GM10847 (cell line): ENCODE measurements around the gene DENND2A.

Source experiments
- POLR2A ChIP-seq: IDR thresholded peaks from 2 replicates; pipeline ENCODE4 v1.6.1; 2011; ENCODE audit not compliant: insufficient read length; ENCODE audit errors: extremely low read depth

The DENND2A gene

DNA sequence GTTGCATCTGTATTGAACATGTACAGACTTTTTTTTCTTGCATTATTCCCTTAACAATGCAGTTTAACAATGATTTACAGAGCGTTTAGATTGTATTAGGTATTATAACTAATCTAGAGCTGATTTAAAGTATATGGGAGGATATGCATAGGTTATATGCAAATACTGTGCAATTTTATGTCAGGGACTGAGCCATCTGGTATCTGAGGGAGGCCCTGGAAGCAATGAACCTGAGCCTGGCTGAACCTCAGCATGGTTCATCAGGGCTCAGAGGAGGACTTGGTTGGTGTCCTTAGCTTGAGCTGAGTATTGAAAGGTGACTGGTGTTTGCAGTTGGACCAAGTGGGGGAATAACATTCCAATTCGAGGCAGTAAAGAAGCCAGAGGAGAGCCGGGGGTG, 36.9 kb upstream of the DENND2A start:
- no peak for TF ChIP-seq POLR2A

DNA sequence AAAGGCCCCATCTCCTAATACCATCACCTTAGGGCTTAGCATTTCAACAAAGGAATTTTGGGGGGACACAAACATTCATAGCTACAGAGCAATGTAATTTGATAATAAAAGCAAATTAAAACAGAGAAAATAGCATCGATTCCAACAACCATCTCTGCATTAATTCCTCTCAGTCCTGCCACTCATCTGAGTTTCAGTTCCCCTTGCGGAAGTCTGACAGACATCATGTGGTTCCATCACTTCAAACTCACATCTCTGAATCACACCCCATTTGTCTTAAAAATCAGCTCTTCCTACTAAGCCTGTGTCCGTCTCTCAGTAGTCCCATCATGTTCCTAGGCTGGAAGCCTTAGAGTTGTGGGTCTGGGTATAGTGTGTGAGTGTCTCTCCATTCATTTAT, 35.7 kb upstream of the DENND2A start:
- TF ChIP-seq POLR2A: no peak

- no peak for TF ChIP-seq POLR2A
Observed at GRCh38 chr7:140675726-140676125, 35.1 kb upstream of the DENND2A start.

DNA sequence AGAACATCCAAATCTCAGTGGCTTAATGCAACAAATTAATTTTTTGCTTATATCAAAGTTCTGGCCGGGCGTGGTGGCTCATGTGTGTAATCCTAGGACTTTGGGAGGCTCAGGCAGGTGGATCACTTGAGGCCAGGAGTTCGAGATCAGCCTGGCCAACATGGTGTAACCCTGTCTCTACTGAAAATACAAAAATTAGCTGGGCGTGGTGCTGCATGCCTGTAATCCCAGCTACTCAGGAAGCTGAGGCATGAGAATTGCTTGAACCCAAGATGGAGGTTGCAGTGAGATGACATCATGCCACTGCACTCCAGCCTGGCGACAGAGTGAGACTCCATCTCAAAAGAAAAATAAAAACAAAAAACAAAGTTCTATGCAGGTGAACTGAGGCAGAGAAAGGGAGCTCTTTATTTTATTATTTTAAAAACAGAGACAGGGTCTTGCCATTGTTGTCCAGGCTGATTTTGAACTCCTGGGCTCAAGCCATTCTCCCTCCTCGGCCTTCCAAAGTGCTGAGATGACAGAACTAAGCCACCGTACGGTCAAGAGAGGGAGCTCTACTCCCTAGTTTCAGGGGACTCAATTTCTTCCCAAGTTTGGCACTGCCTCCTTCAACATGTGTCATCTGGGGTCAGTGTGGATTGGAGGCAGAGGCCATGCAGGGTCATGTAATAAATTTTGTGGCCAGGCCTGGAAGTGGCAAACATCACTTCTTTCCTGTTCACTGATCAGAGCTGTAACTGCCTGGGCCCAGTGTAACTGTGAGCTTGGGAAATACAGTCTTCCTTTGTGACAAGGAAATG, 34.5 kb upstream of the DENND2A start:
- TF ChIP-seq POLR2A: no peak

GRCh38 chr7:140674356-140674800, 33.8 kb upstream of the DENND2A start:
- TF ChIP-seq POLR2A: no peak

- TF ChIP-seq POLR2A: no peak
Observed at GRCh38 chr7:140673774-140674155, 33.2 kb upstream of the DENND2A start.

DNA sequence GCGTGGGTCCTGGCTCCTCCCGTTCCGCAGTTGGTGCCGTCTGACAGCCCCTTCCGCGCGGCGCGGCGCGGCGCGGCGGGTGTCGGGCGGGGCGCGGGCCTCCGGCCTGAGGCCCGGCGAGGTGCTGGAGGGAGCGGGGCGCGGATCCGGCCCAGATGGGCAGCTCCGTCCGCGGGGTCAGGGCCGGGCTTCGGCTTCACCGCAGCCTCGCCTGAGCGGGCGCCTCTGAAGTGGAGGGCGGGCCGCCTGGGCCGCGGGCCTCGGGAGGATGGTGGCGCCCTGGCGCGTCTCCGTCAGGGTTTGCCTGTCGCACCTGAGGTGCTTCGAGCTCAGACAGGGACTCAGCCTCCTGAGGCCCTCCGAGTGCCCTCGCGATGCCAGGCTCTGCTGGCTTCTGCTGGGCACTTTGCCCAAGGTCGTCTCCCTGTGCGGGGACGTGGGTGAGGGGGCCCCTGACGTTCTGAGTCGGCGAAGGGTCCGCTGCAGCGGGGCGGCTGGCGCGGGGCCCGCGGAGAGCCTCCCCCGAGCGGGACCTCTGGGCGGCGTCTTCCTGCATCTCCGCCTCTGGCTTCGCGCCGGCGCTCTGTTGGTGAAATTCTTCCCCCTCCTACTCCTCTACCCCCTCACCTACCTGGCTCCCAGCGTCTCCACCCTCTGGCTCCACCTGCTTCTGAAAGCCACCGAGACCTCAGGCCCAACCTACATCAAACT, 32.6 kb upstream of the DENND2A start:
- no peak for TF ChIP-seq POLR2A

- peak; percentile 44 for TF ChIP-seq POLR2A
Observed at GRCh38 chr7:140672382-140673062, 31.9 kb upstream of the DENND2A start, which contains the start of gene ADCK2. Gene ADCK2, plus strand, starts transcription at chr7:140672945. Its CDS starts 386 bp downstream, at chr7:140673331.

DNA sequence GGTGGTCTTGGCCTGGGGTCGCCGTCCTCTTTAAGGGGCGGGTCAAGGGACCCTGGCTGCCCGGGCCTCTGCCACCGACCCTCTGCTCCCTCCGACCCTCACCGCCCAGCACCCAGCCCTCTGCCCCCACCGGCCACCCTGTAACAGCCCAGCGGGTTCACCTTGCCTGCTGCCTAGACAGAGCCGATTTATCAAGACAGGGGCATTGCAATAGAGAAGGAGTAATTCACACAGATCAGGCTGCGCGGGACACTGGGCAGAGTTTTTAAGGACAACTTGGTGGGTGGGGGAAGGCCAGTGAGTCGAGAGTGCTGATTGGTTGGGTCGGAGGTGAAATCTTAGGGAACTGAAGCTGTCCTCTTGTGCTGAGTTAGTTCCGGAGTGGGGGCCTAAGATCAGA, 31.4 kb upstream of the DENND2A start:
- TF ChIP-seq POLR2A: no peak

GRCh38 chr7:140670343-140670935, 29.8 kb upstream of the DENND2A start:
- TF ChIP-seq POLR2A: no peak

GRCh38 chr7:140669352-140669751, 28.7 kb upstream of the DENND2A start:
- TF ChIP-seq POLR2A: no peak

- TF ChIP-seq POLR2A: no peak
Observed at GRCh38 chr7:140668641-140669040, 28.0 kb upstream of the DENND2A start.

DNA sequence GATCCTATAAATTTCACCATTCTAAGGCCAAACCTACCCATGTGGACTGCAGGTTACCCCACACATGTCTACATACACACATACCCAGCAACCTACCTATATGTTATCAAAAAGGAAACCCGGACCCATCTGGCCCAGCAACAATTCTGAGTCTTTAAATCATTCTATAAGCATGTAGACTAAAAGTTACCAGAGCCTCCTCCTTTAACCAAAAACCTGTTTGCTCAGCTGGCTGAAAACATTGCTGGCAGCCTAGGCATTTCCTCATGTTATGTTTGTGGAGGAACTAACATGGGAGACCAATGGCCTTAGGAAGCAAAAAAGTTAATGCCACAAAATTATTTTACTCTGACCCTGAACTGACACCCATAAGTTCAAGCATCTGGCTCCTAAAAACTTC, 26.9 kb upstream of the DENND2A start:
- no peak for TF ChIP-seq POLR2A

GRCh38 chr7:140661124-140661523, 20.5 kb upstream of the DENND2A start:
- no peak for TF ChIP-seq POLR2A

GRCh38 chr7:140659856-140660255, 19.2 kb upstream of the DENND2A start:
- TF ChIP-seq POLR2A: no peak
